PC-3 (cell line): ENCODE data around the gene HSD17B3. TPM values are rescaled to one million over a fixed set of nuclear protein-coding genes. Genes with fewer than 3 reads are reported as not detected.

Experiments used
- total RNA-seq: library from RNA; depleted of rRNA; stranded (reverse); fragments of >200 nt; gene quantifications from 2 replicates; pipeline ENCODE4 v1.2.3, GENCODE V29; 2014; rRNA removed

HSD17B3 gene
- total RNA-seq, 1 experiment from 2014 or later: 0.26 TPM

Other genes with a start within 250 kb of the HSD17B3 start
- 9.6 and 21.5 TPM in 2 replicates for gene SLC35D2, start 81.5 kb upstream of the HSD17B3 start, total RNA-seq
- 10.8 and 14.0 TPM in 2 replicates for gene ZNF367, start 116.2 kb upstream of the HSD17B3 start, total RNA-seq
- 6.6 and 9.2 TPM in 2 replicates for gene HABP4, start 148.0 kb upstream of the HSD17B3 start, total RNA-seq